Adipose tissue (tissue), 3 donors: ENCODE data around the gene VAMP4. TPM values are rescaled to one million over a fixed set of nuclear protein-coding genes. Genes with fewer than 3 reads are reported as not detected.
A peak's percentile ranks its signal among the peaks of the same experiment; 100 is the strongest.

ENCODE experiments used
- H3K27ac ChIP-seq: one replicate; pipeline ENCODE4 v1.5.1; 2013; ENCODE audit warnings: low read depth, low read length
- WGBS, 3 donors: extraction: QIAGEN DNeasy Blood & Tissue Kit; methylation state at CpG; one replicate each; pipeline ENCODE4 v1.1.7; 2013; 5-methylcytosine and 5-hydroxymethylcytosine counted together
- polyA plus RNA-seq, 3 donors: library from polyadenylated mRNA; stranded (reverse); fragments of 200-250 nt; gene quantifications; one replicate each; pipeline ENCODE4 v1.2.3, GENCODE V29; 2013
- donor health status: healthy with polysubstance abuse.
- donor health status: Bipolar disorder and iron deficiency.
- donor health status: healthy.

Gene VAMP4, protein sequence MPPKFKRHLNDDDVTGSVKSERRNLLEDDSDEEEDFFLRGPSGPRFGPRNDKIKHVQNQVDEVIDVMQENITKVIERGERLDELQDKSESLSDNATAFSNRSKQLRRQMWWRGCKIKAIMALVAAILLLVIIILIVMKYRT
- 1 to 10 TPM; 3.6 to 8.8 (median 6.7) TPM for polyA plus RNA-seq

DNA sequence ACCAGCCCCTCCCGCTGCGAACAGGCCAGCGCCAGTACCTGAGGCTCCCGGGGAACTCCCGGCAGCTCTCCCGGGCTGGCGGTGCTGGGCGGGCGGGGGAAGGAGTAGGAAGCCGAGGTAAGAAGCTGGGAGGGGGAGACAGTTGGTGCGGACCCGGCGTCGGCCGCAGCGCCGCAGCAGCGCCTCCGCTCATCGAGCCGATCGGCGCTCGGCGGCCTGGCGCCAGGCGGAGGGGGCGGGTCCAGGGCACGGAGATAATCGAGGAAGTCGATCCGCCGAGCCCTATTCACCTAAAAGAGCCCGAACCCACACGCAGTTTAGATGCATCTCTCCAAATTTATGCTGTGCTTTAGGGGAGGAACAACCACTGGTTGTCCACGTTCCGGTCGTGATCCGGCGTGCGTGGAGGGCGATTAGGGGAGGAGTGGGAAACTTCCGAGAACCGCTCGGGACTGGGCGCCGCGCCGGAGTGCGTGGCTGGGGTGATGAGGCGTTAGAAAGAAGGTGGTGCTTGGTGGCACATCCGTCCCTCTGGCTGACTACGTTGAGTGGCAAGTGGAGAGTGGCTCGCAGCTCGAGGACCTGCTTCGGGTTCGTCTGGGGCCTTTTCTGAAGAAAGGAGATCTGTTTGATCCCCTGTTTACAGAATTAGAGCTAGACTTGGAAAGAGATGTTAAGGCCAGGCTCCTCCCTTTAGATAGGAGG, at the start of gene VAMP4:
Gene VAMP4 (minus strand): TSS at position 194 of the 705 bp plus-strand sequence. CDS start 3,651 bp downstream, outside the sequence.
- H3K27ac ChIP-seq = peak within 1 kb of the TSS; percentile 48
- 0% methylated on average over 53 to 57 of the region's 57 CpGs for WGBS, 3 donors

DNA sequence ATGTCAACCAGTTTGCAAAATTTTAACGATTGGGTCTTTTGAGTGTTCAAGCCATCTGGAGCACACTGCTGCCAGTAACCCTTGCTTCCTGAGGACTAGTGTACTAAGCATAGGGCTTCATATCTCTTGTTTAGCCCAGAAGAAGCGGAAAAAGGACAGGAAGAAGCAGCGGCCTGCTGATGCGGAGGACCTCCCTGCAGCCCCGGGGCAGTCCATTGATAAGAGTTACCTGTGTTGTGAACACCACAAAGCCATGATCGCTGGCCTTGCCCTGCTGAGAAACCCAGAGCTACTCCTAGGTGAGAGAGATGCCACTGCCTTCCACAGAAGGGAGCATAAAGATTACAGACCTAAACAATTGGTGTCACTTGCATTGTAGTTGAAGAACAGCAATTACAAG, 48.5 kb upstream of the VAMP4 start:
- 93 to 95% (median 93%) methylated on average over 6 of the region's 6 CpGs for WGBS, 3 donors

DNA sequence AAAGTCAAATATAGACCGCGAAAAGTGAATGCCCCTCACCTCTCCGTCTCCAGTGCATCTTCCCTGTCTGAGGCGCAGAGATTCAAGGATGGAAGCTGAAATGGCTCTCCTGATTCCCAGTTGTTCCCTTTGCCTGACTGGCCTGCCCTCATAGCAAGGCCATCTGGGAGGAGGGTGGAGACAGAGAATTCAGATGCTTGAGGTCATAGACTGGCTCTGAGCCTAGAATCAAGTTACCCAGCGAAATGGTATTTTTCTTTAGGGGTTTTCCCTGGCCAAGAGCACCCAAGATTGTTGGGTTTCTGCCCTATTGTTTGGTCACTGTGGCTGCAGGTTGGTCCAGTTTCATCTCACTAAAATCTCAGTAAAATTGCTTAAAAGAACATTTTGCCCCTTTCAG, 46.8 kb upstream of the VAMP4 start:
- H3K27ac ChIP-seq = no peak overlapping the region
- 82 to 86% (median 84%) methylated on average over 5 of the region's 5 CpGs for WGBS, 3 donors

More for the DNA sequence above, 48.5 kb upstream of the VAMP4 start:
- no peak overlapping the region for H3K27ac ChIP-seq

DNA sequence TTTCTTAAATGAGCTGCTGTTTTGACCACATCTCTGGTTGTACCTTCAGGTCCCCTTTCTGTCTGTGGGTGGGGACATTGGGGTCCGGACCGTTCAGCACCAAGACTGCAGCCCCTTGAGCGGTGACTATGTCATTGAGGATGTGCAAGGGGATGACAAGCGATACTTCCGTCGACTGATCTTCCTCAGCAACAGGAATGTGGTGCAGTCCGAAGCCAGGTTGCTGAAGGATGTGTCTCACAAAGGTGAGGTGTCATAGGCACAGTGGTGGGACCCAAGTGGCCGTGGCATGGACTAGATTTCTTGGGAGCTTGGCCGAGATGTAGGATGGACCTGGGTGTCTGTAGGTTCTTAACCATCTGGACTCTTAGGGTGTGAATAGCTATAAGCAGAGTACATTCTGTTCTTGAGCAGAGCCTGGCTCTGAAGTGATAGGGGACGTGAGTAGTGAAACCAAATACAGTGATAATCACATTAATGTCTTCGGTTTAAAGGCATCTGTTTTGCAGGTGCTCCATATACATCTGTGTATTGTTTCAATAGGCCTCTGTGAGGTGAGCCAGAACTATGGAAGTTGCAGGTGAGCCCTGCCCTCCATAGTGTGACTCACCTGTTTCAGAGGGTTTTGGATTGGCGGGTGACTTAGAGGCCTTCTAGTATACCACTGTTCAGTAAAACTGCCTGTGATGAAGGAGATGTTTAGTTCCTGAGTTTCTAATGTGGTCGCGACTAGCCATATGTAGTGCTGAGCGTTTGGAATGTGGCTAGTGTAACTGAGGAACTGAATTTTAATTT, 46.0 kb upstream of the VAMP4 start:
- WGBS, 3 donors = 94 to 95% (median 95%) methylated on average over 15 of the region's 15 CpGs
- H3K27ac ChIP-seq = no peak overlapping the region

DNA sequence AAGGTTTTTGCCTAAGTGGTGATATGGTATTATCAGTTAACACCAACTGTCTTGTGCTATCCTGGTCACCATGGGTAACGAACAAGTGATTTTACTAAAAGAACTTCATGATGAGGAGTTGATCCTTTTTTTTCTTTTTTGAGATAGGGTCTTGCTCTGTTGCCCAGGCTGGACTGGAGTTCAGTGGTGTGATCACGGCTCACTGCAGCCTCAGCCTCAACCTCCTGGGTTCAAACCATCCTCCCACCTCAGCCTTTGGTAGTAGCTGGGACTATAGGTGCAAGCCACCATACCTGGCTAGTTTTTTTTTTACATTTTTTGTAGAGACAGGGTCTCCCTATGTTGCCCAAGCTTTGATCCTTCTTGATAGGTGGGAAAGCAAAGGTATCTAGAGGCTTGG, 44.7 kb upstream of the VAMP4 start:
- H3K27ac ChIP-seq = no peak overlapping the region
- WGBS, 3 donors = 95 to 100% (median 96%) methylated on average over 2 of the region's 2 CpGs

DNA sequence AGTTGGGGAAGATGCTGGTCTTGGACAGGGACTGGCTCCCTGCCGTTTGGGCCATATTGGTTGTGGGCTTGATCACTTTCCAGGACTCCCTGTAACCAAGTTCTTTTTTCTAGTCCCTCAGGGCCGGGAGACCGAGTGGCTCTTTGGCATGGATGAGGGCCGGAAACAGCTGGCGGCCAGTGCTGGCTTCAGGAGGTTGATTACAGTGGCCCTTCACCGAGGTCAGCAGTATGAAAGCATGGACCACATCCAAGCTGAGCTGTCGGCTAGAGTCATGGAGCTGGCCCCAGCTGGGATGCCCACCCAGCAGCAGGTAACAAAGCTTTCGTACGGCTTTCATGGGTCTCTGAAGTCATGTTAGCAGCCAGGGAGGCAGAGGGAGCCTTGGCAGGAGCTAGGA, 43.9 kb upstream of the VAMP4 start:
- WGBS, 3 donors = 70 to 85% (median 79%) methylated on average over 9 of the region's 9 CpGs
- H3K27ac ChIP-seq = no peak overlapping the region

DNA sequence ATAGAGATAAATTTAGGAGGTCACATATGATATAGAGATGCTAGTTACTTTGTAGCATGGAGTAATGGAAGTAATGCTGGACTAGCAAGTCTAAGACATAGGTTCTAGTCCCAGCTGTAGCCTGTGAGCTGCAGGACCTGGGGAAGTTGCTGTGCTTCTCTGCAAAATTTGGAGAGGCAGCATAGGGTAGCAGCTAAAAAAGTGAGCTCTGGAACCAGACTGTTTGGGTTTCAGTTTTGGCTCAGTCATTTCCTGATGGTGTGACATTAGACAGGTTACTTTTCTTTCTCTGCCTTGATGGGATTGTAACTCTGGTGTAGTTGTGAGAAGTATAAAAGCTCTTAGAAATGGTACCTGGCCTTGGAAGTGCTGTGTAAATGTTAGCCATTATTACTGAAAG, 42.9 kb upstream of the VAMP4 start:
- H3K27ac ChIP-seq = no peak overlapping the region

DNA sequence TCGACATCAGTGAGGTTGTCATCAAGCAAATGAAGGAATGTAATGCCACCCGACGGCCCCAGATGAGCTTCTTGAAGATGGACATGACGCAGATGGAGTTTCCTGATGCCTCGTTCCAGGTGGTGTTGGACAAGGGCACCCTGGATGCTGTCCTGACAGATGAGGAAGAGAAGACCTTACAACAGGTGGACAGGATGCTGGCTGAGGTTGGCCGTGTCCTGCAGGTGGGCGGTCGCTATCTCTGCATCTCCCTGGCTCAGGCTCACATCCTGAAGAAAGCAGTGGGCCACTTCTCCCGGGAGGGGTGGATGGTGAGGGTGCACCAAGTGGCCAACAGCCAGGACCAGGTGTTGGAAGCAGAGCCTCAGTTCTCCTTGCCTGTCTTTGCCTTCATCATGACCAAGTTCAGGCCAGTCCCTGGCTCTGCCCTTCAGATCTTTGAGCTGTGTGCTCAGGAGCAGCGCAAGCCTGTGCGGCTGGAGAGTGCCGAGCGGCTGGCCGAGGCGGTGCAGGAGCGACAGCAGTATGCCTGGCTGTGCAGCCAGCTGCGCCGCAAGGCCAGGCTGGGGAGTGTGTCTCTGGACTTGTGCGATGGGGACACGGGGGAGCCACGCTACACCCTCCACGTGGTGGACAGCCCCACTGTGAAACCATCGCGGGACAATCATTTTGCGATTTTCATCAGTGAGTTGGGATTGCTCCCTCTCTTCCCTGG, 42.1 kb upstream of the VAMP4 start:
- WGBS, 3 donors = 90 to 95% (median 94%) methylated on average over 25 of the region's 25 CpGs
- H3K27ac ChIP-seq = no peak overlapping the region

DNA sequence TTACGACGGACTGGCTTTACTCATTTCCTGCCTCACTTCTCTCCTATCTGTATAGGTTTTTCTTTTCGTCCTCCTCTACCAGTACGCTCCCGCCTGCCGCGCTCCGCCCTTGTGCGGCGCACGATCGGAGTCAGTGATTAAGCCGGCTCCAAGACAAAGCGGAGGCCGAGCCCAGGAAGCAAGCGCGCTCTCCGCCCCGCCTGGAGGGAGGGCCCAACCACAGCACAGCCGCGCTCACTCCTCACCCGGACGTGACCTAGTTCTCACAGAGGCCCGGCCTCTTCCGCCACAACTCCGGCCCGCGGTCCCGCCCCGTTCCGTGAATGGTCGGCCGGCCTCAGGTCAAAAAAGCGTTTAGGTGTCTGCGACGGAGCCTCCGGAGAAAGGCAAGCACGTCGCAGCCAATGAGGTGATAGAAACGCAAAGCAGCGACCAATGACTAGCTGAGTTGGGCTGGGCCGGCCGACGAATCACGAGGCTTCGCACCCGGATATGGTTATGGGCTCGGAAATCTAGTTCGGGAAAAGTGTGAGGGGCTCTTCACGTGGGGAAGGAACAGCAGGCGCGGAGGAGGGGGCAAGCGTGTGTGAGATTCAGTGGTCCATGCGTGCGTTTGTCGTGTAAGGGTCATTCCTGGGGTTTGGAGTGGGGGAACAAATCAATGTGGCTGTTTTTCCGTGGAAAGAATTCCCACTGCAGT, 39.5 kb upstream of the VAMP4 start, which contains the start of gene METTL13:
Gene METTL13 (plus strand): TSS at position 485 of the 700 bp plus-strand sequence. CDS start 308 bp downstream, outside the sequence.
- WGBS, 3 donors = 0 to 1% (median 0%) methylated on average over 57 of the region's 57 CpGs
- H3K27ac ChIP-seq = no peak within 1 kb of the TSS

DNA sequence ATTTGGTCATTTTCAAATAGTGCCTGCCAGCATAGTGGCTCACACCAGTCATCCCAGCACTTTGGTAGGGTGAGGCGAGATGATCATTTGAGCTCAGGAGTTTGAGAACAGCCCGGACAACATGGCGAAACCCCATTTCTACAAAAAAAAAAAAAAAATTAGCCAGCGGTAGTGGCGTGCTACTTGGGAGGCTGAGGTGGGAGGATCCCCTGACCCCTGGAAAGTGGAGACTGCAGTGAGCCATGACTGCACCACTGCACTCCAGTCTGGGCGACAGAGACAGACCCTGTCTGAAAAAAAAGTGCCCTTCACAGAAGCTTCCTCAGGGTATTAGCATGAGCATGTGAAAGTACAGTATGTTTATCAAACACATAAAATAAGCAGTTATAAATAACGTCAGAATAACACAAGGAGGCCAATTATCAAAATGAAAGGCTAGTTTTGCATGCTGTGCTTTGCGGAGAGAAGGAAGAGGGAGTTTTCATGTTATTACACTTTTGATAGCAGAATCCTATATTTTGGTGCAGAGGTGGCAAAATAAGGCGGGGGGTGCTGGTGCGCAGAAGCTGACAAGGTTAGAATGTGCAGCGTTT, 38.8 kb upstream of the VAMP4 start:
- no peak overlapping the region for H3K27ac ChIP-seq
- WGBS, 3 donors = 40 to 43% (median 40%) methylated on average over 11 of the region's 11 CpGs

DNA sequence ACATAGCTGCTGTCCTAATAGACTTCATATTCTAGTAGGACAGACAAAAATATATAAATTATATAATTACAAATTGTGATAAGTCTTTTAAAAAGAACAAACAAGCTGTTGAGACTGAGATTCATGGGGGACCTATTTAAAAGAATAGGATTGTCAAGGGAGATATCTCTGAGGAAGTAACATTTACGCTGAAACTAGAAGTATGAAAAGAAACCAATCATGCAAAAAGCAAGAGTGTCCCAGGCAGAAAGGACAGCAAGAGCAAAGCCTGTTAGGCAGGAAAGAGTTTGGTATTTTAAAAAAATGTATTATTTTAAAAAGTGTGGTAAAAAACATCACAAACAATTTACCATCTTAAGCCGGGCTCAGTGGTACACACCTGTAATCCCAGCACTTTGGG, 30.4 kb upstream of the VAMP4 start:
- 93 to 94% (median 93%) methylated on average over 2 of the region's 2 CpGs for WGBS, 3 donors
- no peak overlapping the region for H3K27ac ChIP-seq

DNA sequence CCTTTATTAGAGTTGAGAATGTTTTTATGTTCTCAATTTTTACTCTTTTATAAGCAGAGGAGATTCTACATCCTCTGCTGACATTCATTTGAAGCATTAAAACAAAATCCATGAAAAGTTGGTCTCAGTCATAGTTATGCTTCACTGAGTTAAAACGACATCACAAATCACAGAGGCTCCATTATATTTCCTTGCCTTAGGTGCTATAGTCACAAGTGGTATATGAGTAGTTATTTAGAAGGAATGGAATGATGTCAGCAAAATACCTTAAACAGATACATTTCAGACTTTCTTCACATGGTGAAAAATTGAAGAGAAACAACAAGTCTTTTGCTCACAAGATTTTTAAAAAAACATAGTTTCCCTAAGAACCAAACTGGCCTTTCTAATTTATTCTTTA, 27.9 kb upstream of the VAMP4 start:
- H3K27ac ChIP-seq = no peak overlapping the region
- WGBS, 3 donors = 74 to 95% (median 81%) methylated on average over 1 of the region's 1 CpG

DNA sequence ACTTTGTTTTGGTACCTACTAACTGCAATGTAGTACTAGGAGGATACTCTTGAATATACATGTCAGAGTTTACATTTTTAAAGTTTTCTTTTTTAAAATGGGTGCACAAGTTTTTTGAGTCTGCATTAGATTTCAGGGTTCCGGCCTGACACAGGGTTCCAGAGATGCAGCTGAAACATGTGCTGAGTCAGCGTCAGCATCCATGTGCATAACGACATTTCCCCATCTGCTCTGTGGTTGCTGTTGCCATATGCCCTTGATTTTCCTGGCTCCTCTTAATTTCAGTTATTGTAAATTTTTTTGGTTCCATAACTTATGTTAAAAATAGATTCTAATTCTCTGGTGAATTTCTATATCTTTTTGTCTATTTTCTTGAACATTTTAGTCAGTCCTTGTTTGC, 27.3 kb upstream of the VAMP4 start:
- H3K27ac ChIP-seq = no peak overlapping the region
- 49 to 74% (median 61%) methylated on average over 3 of the region's 3 CpGs for WGBS, 3 donors

DNA sequence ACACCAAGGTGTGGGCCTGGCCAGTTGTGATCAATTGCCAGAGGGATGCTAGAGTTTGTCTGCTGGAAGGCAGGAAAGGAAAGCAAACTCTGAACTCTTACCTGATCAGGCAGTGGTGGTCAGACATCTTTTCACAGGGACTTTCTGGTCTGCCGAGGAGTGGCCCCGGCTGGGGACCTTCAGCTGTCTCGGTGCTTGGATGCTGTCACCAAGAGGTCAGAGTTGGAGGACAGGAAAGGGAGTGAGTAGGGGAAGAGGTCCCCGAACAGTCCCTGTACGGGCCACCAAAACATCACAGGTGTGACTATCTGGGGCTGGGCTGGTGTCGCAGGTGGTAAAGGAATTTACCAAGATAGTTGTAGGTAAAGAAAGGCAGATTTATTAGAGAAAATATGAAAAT, 21.9 kb upstream of the VAMP4 start:
- WGBS, 3 donors = 81 to 89% (median 88%) methylated on average over 6 of the region's 6 CpGs
- no peak overlapping the region for H3K27ac ChIP-seq

DNA sequence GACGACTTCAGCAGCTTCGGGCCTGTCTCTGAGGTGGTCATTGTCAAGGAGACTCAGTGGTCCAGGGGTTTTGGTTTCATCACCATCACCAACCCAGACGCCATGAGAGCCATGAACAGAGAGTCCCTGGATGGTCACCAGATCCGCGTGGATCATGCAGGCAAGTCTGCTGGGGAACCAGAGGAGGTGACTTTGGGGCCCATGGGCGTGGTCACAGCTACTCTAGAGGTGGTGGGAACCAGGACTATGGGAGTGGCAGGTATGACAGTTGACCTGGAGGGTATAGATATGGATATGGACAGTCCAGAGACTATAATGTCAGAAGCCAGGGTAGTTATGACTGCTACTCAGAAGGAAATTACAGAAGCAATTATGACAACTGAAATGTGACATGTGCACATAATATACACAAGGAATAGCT, 20.3 kb upstream of the VAMP4 start:
- 87 to 88% (median 88%) methylated on average over 6 of the region's 6 CpGs for WGBS, 3 donors
- no peak overlapping the region for H3K27ac ChIP-seq

DNA sequence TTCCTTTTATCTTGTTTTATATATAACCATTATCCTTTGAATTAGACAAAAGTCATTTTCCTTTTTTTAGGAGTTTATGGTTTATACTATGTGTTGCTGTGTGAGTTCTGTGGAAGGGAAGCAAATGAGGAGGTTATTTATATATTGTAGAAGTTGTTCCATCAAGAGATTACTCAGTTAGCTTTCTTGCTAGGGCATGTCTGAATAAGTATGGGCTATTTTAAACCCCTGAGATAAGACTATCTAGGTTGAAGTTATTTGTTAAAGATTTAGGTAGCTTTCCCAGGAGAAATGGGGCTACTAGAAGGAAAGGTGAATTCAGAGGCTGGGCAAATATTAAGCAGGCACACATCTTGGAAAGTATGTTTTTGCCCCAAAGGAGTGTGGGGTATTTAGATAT, 16.1 kb upstream of the VAMP4 start:
- no peak overlapping the region for H3K27ac ChIP-seq

DNA sequence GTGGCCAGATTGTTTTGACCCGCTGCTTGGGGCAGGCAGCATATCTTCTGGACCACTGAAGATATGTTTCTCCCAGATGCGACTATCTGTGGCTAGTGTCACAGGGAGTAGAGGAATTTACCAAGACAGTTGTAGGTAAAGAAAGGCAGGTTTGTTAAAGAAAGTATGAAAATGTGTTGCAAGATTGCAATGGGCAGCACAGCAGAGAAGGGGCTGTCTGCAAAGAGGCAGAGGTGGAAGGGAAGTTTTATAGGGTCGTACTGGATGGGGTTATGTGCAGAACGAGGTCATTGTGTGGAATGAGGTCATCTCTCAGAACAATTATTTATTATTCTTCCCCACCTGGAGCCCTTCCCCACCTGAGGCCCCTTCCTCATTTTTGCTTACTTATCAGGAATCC, 15.0 kb upstream of the VAMP4 start:
- H3K27ac ChIP-seq = no peak overlapping the region
- WGBS, 3 donors = 82 to 90% (median 82%) methylated on average over 4 of the region's 4 CpGs

DNA sequence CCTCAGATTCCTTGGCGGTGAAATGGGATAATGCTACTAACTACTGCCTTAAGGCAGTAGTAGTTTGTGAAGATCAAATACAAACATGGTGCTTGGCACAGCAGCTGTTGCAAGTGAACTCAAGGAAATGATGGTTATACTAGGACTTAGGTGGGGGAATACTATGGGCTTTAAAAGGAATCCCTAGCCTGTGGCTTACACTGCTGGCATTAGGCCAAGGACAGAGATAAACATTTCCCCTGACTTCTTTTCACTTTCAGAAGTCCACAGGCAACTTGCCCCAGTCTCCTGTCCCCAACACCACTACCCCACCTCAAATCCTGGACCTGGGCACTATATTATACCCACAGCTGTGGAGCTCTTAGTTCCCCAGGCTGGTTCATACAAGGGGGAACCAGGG, 13.1 kb upstream of the VAMP4 start:
- WGBS, 3 donors = 100% methylated on average over 1 of the region's 1 CpG

More for the DNA sequence above, 13.1 kb upstream of the VAMP4 start:
- H3K27ac ChIP-seq = no peak overlapping the region
